Chondrocyte (in vitro differentiated cells): ENCODE measurements around the gene CACNA1C. TPM values are rescaled to one million over a fixed set of nuclear protein-coding genes. Genes with fewer than 3 reads are reported as not detected.

Experiments used
- DNase-seq: peaks from one replicate; pipeline ENCODE4 v3.0.0; 2021; ENCODE audit warnings: mixed read lengths, low spot score
- H3K27ac Mint-ChIP-seq: one replicate; pipeline ENCODE4 v1.8.0; 2021; ENCODE audit warnings: mild to moderate bottlenecking, moderate library complexity, mixed read lengths; ENCODE audit not compliant: unreplicated experiment
- H3K27me3 Mint-ChIP-seq: 2 replicates; pipeline ENCODE4 v1.8.0; 2021; ENCODE audit warnings: low read depth, mixed read lengths
- H3K36me3 Mint-ChIP-seq: 2 replicates; pipeline ENCODE4 v1.8.0; 2021; ENCODE audit warnings: low read depth, mixed read lengths
- H3K4me1 Mint-ChIP-seq: 2 replicates; pipeline ENCODE4 v1.8.0; 2021; ENCODE audit warnings: low read depth, mild to moderate bottlenecking, mixed read lengths
- H3K4me3 Mint-ChIP-seq: one replicate; pipeline ENCODE4 v1.8.0; 2021; ENCODE audit warnings: mild to moderate bottlenecking, moderate library complexity, mixed read lengths; ENCODE audit not compliant: unreplicated experiment
- H3K9me3 Mint-ChIP-seq: 2 replicates; pipeline ENCODE4 v1.8.0; 2021; ENCODE audit warnings: low read depth, mixed read lengths
- total RNA-seq: library from RNA; stranded (reverse); gene quantifications from 3 replicates; pipeline ENCODE4 v1.2.1, GENCODE V29; 2021
- TF ChIP-seq, protein P1 (sequence below): fragments of 200-600 bp; sonication (generic); IDR thresholded peaks from 2 replicates; pipeline ENCODE4 v1.5.0; 2021; ENCODE audit warnings: antibody characterized with exemption, mild to moderate bottlenecking, moderate library complexity

CACNA1C gene
- total RNA-seq, 1 donor from 2014 or later = 27.0 TPM

DNA sequence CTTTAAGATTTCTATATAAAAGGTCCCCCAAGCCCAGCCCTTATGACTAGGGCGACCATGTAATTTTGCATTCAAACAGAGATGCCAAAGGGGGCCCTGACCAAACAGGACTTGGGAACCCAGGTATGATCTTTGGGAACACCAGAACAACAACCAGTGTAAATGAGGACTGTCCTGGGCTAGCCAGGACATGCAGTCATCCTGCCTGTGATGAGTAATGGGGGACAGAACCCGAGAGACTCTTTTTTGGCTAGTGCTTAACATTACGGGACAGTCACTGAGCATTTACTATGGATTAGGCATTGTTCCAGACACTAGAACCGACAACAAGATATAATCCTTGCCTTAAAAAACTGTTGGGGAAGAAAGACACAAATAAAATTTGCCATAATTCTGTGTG lies 337.3 kb downstream of the CACNA1C start:
- Mint-ChIP-seq H3K4me3 (no peak overlapping the region), H3K9me3 (no peaks in the 10 kb centered on the region), H3K27ac (no peak overlapping the region), H3K4me1 (peaks cover 5% of the 10 kb centered on the region), H3K36me3 (peaks cover 2% of the 10 kb centered on the region), H3K27me3 (no peaks in the 10 kb centered on the region)
- no peak for DNase-seq
- TF ChIP-seq, protein P1, sequence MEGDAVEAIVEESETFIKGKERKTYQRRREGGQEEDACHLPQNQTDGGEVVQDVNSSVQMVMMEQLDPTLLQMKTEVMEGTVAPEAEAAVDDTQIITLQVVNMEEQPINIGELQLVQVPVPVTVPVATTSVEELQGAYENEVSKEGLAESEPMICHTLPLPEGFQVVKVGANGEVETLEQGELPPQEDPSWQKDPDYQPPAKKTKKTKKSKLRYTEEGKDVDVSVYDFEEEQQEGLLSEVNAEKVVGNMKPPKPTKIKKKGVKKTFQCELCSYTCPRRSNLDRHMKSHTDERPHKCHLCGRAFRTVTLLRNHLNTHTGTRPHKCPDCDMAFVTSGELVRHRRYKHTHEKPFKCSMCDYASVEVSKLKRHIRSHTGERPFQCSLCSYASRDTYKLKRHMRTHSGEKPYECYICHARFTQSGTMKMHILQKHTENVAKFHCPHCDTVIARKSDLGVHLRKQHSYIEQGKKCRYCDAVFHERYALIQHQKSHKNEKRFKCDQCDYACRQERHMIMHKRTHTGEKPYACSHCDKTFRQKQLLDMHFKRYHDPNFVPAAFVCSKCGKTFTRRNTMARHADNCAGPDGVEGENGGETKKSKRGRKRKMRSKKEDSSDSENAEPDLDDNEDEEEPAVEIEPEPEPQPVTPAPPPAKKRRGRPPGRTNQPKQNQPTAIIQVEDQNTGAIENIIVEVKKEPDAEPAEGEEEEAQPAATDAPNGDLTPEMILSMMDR = no peak

DNA sequence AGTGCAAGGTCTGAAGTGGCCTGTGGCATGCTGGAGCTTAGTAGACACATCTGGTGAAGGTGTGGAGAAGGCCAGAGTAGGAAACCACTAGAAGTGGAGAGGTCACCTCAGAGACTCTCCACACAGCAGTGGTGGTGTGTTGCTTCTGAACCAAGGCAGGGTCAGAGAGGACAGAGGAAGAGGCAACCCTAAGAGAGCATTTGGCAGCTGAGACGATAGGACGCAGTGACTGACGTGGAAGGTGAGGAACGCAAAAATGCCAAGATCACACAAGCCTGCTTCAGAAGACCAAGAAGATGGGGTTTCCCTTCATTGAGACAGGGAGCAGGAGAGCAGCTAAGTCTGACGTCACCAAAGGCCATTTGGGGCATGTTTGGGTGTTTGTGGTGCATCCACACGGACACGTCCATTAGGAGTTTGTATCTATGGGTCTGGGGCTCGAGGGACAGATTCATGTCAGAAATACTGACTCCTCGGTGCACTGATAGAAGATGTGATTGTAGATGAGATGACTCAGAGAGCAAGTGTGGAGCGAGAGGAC lies 338.1 kb downstream of the CACNA1C start:
- TF ChIP-seq, protein P1 = no peak

GRCh38 chr12:2391740-2392331 lies 339.0 kb downstream of the CACNA1C start:
- H3K36me3 Mint-ChIP-seq = peaks cover 2% of the 10 kb centered on the region
- H3K27me3 Mint-ChIP-seq = no peaks in the 10 kb centered on the region
- no peak for DNase-seq
- no peak overlapping the region for H3K27ac Mint-ChIP-seq
- H3K9me3 Mint-ChIP-seq = no peaks in the 10 kb centered on the region
- TF ChIP-seq, protein P1 = no peak
- no peaks in the 10 kb centered on the region for H3K4me1 Mint-ChIP-seq
- no peak overlapping the region for H3K4me3 Mint-ChIP-seq

More for the DNA sequence above, 338.1 kb downstream of the CACNA1C start:
- DNase-seq = no peak
- Mint-ChIP-seq H3K4me1 (no peaks in the 10 kb centered on the region), H3K27me3 (no peaks in the 10 kb centered on the region), H3K9me3 (no peaks in the 10 kb centered on the region), H3K27ac (no peak overlapping the region), H3K36me3 (peaks cover 2% of the 10 kb centered on the region), H3K4me3 (no peak overlapping the region)

GRCh38 chr12:2393016-2393415 lies 340.2 kb downstream of the CACNA1C start:
- no peak overlapping the region for H3K27ac Mint-ChIP-seq
- H3K27me3 Mint-ChIP-seq = no peaks in the 10 kb centered on the region
- no peaks in the 10 kb centered on the region for H3K9me3 Mint-ChIP-seq
- H3K36me3 Mint-ChIP-seq = peaks cover 3% of the 10 kb centered on the region
- no peak overlapping the region for H3K4me3 Mint-ChIP-seq
- no peak for DNase-seq
- TF ChIP-seq, protein P1 = no peak
- peaks cover 11% of the 10 kb centered on the region for H3K4me1 Mint-ChIP-seq

- Mint-ChIP-seq H3K27me3 (no peaks in the 10 kb centered on the region), H3K4me1 (peaks cover 12% of the 10 kb centered on the region), H3K9me3 (no peaks in the 10 kb centered on the region), H3K36me3 (peaks cover 3% of the 10 kb centered on the region), H3K4me3 (no peak overlapping the region), H3K27ac (no peak overlapping the region)
- DNase-seq = no peak
- TF ChIP-seq, protein P1 = no peak
These were observed 341.2 kb downstream of the CACNA1C start for GRCh38 chr12:2393996-2394395.
